GM18907 (cell line): Measurements from ENCODE around the gene CKAP2L.

Experiments
- ATAC-seq: cut with Tn5 transposase; IDR thresholded peaks from one replicate; pipeline ENCODE4 v1.9.1; 2021; ENCODE audit warnings: mild to moderate bottlenecking, moderate library complexity; ENCODE audit not compliant: unreplicated experiment

Gene CKAP2L

GRCh38 chr2:112767693-112768330, 3.4 kb upstream of the CKAP2L start:
- no peak for ATAC-seq

- ATAC-seq, result no peak
Measured at GRCh38 chr2:112765251-112765650, 842 bp upstream of the CKAP2L start.

DNA sequence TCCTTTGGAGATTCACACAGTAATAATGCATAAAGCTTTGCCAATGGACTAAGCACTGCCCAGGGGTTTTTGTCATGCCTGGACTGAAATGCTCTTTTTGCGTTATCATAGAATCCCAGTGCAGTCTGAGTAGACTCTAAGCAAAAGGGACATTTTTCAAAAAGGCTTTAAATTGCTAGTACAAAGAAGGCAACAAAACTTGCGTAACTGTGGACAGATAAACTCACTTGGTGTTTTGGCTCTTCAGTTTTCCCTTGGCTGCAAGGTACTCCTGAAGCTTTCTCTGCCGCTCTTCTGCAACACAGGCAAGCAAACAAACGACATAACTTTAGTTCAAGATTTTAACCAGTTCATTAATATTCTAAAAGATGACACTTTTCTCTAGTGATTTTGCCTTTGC, 2.1 kb downstream of the CKAP2L start:
- ATAC-seq, result no peak

GRCh38 chr2:112760149-112760548, 4.3 kb downstream of the CKAP2L start:
- ATAC-seq, result no peak

DNA sequence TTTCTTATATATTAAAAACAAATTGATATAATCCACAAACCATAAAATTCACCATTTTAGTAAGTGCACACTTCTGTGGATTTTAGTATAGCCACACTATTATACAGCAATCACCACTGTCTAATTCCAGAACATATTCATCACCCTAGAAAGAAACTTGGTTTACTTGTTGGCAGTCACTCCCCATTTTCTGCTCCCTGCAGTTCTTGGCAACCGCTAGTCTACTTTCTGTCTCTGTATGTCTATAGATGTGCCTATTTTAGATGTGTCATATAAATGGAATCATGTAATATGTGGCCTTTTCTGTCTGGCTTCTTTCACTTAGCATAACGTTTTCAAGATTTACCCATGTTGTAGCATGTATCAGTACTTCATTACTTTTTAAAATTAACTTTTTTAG, 5.7 kb downstream of the CKAP2L start:
- no peak for ATAC-seq

DNA sequence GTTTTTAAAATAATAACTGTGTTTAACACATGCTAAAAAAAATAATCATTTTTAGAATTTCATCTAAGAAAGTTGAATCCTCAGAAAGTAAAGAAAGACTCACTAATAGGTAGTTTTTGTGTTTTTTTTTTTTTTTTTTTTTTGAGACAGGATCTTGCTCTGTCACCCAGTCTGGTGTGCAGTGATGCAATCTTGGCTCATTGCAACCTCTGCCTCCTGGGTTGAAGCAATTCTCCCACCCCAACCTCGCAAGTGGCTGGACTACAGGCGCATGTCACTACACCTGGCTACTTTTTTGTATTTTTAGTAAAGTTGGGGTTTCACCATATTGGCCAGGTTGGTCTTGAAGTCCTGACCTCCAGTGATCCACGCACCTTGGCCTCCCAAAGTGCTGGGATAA, 7.1 kb downstream of the CKAP2L start:
- no peak for ATAC-seq

DNA sequence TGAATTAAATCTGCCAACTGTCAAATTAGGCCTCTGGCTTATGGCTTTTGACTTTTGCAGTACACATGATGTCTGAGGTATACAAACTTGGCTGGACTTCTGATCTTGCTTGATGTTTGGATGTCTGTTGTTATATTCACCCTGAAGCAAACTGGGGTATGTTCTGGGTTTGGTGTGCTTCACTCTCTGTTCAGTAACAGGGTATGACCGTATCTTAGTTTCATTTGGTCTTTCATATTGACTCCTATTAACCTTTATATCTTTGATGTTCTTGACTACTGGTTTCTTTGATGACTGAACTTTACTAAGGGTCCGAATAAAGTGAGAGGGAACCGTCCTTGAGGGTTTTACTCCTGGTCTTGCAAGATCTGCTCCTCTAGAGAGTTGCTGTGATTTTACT, 8.2 kb downstream of the CKAP2L start:
- no peak for ATAC-seq

- ATAC-seq, result no peak
Measured at GRCh38 chr2:112755444-112755843, 9.0 kb downstream of the CKAP2L start.

DNA sequence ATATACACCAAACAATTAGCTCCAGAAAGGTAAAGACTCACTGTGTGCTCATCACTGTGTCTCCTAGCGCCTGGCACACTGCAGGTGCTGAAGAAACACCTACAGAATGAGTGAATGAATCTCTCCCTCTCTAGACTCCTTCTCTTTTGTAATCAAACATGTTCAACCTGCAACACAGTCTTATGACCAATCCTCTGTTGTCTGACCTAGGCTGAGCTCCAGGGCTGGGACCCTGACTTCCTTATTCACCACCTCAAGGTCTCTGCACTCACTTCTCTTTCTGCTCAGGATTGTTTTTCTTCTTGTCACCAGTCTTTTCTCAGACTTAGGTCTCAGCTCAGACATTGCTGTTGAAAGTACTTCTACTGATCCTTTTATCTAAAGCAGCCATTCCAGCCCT, 9.8 kb downstream of the CKAP2L start:
- no peak for ATAC-seq

DNA sequence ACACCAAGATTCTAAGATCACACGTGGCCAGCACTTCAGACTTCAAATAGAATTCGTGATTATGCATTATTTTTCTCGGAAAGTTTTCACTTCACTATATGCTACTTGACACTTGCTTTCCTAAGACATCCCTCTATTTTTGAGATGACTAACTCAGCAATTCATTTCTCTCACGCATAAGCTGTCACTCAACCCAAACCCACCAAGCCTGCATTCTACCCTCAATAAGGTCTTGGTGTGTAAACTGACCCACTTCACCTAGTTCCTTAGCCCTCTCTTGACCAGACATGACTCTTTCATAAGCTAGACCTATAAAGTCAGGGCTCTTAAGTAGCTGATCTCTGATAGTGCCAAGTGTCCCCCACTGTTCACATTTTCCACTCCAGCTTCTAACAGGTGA, 11.7 kb downstream of the CKAP2L start:
- ATAC-seq, result no peak

- ATAC-seq, result no peak
Measured at GRCh38 chr2:112751451-112752197, 12.8 kb downstream of the CKAP2L start.

DNA sequence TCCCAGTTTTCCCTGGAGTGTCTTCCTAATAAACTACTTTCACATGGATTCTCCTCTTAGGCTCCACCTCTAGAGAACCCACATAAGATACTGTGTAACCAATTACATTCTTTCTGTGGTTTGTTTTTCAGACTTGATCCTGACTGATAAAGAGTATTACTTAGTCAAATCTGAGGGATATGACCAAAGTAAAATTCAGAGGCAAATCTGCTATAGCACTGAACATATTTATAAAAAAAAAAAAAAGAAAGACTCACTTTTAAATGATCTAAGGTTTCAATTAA, 13.9 kb downstream of the CKAP2L start:
- ATAC-seq, result no peak

GRCh38 chr2:112749755-112750559, 14.5 kb downstream of the CKAP2L start:
- peak; percentile 79 for ATAC-seq

- no peak for ATAC-seq
Measured at GRCh38 chr2:112740527-112740926, 23.9 kb downstream of the CKAP2L start.

- ATAC-seq, result no peak
Measured at GRCh38 chr2:112737542-112738232, 26.7 kb downstream of the CKAP2L start.

DNA sequence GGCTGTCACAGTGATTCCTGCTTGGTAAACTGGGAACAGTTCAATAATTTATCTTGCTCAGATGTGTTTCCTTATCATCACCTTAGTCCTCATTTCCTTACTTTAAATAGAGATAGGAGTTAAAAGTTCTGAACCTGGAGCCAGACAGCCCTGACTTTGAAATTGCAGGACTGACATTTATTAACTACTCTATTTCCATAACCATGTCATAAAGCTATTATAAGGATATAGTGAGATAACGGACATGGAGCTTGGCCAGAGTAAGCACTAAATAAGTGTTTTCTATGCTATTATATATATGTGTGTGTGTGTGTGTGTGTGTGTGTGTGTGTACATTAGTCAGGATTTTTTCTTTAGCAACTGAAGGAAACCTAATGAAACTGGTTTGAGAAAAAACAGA, 30.5 kb downstream of the CKAP2L start:
- ATAC-seq, result no peak

DNA sequence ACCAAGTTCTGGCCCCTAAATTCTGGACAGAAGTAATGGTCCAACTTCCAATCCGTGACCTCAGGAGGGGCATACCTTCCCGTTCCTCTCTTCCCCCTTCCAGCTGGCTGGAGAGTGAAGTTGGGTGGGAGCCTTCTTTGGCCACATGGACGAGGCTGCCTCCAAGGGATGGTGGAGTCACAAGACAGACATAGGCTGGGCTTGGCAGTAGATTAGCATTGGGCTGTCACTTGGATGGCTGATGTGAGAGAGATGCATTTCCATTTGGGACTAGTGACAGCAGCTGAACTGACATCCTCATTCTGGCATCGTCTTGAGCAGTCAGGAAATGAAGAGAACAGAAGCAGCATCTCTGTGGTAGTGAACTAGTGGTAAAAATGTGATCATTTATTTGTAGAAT, 31.0 kb downstream of the CKAP2L start:
- no peak for ATAC-seq

GRCh38 chr2:112731479-112731878, 32.9 kb downstream of the CKAP2L start:
- ATAC-seq, result no peak

DNA sequence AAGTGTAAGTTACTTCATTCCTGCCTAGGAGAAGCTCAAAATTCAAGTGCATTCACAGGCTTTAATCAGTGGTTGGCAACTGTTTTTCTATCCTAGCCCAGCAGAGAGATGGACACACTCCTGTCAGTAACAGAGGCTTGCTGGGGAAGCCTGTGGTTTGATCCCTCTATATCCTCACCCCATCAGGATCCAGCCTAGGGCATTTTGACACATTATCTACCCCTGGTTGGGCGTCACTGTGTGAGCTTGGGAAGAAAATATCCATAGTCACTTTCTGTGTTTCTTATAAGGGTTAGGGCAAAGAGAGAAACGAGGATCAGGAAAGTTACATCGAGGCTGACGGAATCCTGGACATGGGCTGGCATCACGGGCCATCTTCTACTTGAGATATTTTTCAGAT, 33.6 kb downstream of the CKAP2L start:
- ATAC-seq, result no peak

DNA sequence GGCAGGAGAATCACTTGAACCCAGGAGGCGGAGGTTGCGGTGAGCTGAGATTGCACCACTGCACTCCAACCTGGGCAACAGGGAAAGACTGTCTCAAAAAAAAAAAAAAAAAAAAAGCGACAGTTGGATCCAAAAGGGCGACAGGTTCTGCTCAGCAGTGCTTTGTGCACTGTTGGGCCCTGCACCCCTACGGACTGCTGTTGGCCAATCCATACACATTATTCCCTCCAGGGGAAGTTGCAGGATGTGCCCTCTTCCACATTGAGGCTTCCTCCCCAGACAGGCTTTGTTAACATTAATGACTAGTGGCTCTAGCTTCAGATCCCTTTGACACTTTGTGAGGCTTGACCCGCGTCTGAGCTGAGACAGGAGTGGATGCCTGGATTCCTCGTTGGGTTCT, 34.2 kb downstream of the CKAP2L start:
- no peak for ATAC-seq

- ATAC-seq, result no peak
Measured at GRCh38 chr2:112728378-112729175, 35.8 kb downstream of the CKAP2L start.
